ENCODE data around the gene EPS8L2.
A peak's percentile ranks its signal among the peaks of the same experiment; 100 is the strongest.

EPS8L2 gene

GRCh38 chr11:704781-705645 lies 1.0 kb upstream of the EPS8L2 start:
- no peak for DNase-seq (ENCODE audit: low spot score)

GRCh38 chr11:706439-706956 lies 467 bp downstream of the EPS8L2 start:
- no peak for DNase-seq (ENCODE audit: low spot score)

DNA sequence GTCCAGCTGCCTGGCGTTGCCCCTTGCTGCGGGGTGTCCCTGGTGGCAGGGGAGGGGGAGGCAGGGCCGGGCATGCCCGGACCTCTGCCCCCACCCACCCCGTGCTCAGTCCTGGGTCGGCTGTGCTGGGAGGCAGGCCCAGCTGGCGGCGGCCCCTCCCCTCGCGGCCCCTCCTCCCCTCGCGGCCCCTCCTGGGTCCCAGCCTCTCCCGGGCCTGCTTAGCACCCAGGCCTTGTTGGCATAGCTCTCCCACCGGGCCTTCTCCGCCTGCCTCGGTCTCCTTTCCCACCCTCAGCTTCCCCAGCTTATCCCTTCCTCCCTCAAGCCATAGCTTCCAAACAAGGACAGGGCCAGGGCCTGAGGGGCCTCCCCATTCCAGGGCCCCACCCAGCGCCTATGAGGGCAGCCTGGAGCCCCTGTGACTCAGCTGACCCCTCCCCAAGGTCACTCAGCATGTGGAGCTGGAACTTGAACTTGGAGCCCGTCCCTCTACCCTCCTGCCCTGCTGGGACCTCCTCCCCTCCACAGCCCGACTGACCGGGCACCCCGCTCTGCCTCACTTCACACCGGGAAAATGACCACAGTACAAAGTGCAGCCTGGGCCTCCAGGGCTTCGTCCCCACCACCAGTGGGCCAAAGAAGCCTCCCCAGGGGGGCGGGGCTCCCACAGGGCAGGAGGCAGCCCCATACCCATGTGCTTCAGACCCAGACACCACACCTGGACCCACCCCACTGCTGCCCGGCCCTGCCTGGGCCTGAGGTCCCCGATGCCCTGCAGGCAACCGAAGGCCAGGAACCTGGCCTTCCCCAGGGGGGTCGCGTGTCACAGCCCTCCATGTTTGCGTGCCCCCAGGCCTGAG lies 1.2 kb downstream of the EPS8L2 start:
- DNase-seq (ENCODE audit: low spot score): no peak

DNA sequence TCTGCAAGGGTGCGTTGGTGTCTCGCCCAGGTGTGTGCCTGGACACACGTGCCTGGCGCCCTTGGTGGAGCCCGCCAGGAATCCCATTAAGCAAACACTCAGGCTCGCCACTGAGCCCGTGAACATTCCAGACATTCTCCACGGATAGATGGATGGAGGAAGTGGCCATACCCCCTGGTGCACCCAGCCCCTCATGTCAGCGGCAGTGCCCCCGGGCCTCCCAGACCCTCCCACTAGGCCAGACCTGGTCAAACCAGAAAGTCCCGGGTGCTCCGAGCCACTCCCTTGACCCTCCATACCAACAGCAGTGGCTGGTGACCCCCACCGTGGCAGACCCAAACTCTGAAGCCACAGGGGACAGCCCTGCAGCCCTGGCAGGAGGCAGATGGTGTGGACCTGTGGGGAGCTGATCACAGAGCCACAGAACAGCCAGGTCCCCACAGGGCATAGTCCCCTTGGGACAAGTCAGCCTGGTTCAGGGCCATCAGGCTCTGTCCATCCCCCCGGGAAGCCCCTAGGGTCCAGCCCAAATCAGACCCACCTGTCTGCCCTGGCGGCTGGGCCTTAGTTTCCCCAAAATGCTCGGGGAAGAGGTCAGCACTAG lies 1.9 kb downstream of the EPS8L2 start:
- no peak for DNase-seq (ENCODE audit: low spot score)

DNA sequence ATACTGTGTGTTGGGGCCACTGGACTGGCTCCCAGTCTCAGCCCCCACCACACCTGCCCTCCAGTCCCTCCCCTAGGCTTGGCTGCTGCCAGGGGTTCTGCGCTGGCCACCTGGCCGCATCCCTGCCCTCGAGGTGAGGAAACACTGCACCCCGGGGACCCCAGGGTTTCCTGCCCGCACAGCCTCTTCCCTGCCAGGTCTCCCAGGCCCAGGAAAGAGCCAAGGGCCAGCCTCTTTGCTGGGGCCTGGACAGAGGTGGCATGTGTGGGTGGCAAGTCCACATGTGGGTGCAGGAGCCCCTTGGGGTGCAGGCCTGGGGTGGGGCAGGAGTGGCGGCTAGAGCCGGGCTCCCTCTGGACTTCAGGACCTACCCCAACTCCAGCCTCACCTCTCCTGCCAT lies 2.5 kb downstream of the EPS8L2 start:
- DNase-seq (ENCODE audit: low spot score): no peak

- DNase-seq (ENCODE audit: low spot score): no peak
These were observed 3.3 kb downstream of the EPS8L2 start for GRCh38 chr11:709109-709997.

- no peak for DNase-seq (ENCODE audit: low spot score)
These were observed 8.4 kb downstream of the EPS8L2 start for GRCh38 chr11:714436-714835.

GRCh38 chr11:719214-720016 lies 13.4 kb downstream of the EPS8L2 start:
- no peak for DNase-seq (ENCODE audit: low spot score)

- no peak for DNase-seq (ENCODE audit: low spot score)
These were observed 14.1 kb downstream of the EPS8L2 start for GRCh38 chr11:720017-720641.

- no peak for DNase-seq (ENCODE audit: low spot score)
These were observed 14.7 kb downstream of the EPS8L2 start for GRCh38 chr11:720642-721246.

DNA sequence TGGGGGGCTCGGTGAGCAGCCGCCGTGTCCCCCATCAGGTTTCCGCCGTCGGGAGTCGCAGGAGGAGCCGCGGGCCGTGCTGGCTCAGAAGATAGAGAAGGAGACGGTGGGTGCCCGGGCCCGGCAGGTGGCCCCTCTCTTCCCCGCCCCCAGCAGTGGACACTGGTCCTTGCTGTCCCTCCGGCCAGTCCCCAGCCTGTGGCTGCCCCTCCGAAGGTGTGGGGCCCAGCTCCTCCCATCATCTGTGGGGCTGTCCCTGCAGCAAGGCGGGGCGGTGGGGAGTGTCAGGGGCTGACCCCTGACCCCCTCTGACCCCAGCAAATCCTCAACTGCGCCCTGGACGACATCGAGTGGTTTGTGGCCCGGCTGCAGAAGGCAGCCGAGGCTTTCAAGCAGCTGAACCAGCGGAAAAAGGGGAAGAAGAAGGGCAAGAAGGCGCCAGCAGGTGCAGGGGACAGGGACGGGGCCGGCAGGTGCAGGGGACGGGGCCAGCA lies 15.3 kb downstream of the EPS8L2 start:
- no peak for DNase-seq (ENCODE audit: low spot score)

GRCh38 chr11:721741-722345 lies 15.8 kb downstream of the EPS8L2 start:
- no peak for DNase-seq (ENCODE audit: low spot score)

GRCh38 chr11:722346-722811 lies 16.3 kb downstream of the EPS8L2 start:
- no peak for DNase-seq (ENCODE audit: low spot score)

DNA sequence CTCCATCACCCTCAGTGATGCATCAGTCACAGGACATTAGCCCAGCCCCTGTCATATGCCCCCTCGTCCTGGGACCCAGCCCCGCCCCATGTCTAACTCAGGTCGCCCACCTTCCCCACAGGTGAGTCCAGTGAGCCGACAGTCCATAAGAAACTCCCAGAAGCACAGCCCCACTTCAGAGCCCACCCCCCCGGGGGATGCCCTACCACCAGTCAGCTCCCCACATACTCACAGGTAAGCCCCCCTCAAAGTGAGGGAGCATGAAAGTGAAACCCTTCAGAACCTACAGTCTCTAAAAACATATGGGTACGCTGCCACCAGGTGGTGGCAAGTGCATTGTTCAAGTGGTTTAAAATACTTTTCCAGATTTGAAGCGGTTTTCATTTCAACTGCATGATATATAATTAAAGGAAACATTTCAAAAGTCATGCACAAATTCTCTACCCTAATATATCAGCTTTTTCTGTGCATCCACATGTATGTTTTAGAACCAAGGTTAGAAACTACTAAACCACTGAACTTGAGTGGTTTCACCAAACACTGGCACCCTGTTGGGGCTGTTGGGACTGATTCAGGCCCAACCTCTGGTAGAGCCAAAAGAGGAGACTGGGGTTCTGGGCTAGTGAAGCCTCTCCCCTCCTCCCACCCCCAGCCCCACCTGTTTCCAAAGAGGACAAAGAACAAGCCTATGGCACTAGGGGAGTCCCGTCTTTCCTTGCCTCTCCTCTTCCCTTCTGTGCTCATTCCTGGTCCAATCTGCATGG lies 17.3 kb downstream of the EPS8L2 start:
- DNase-seq (ENCODE audit: low spot score): peak; percentile 47

GRCh38 chr11:724049-724777 lies 18.2 kb downstream of the EPS8L2 start:
- DNase-seq (ENCODE audit: low spot score): no peak

DNA sequence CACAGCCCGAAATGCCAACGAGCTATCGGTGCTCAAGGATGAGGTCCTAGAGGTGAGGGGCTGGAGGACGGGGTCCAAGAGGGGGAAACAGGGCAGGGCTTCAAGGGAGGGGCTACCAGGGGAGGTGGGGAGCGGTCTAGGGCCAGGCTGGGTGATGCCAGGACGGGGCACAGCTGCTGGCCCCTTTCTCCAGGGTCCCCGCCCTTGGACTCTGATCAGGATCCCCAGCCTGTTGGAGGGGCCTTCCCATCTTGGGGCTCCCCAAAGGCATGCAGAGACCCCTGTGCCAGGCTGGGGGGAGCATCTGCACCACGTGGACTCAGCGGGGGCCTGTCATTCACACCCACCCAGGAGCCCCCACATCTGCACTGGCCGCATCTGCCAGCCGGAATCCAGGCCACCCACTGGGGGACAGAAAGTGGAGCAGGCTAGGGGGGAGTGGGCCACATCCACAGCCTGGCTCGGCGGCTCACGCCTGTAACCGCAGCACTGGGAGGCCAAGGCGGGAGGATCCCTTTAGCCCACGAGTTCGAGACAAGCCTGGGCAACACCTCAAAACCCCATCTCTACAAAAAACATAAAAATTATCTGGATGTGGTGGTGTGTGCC lies 18.9 kb downstream of the EPS8L2 start:
- no peak for DNase-seq (ENCODE audit: low spot score)

DNA sequence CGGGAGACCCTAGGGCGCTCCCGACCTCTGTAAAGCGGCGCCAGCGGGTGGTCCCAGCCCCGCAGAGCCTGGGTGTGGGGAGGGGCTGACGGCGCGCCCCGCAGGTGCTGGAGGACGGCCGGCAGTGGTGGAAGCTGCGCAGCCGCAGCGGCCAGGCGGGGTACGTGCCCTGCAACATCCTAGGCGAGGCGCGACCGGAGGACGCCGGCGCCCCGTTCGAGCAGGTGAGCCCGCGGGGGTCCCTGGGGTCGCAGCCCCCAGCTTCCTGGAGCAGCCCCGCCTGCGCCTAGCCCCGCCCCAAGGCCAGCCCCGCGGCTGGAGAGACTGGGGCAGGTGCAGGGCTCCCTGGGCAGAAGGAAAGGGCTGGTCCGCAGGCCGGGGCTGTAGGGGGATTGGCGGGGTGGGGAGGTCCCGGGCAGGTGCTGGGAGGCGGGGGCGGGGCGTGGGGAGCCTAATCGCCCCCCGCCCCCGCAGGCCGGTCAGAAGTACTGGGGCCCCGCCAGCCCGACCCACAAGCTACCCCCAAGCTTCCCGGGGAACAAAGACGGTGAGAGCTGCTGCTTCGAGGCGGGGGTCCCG lies 19.7 kb downstream of the EPS8L2 start:
- DNase-seq (ENCODE audit: low spot score): no peak

Measured in globus pallidus (tissue), 1 donor.